ENCODE measurements around the gene SND1. TPM values are rescaled to one million over a fixed set of nuclear protein-coding genes. Genes with fewer than 3 reads are reported as not detected.

The SND1 gene
- polyA plus RNA-seq, 4 donors = 142 to 159 (median 148) TPM

DNA sequence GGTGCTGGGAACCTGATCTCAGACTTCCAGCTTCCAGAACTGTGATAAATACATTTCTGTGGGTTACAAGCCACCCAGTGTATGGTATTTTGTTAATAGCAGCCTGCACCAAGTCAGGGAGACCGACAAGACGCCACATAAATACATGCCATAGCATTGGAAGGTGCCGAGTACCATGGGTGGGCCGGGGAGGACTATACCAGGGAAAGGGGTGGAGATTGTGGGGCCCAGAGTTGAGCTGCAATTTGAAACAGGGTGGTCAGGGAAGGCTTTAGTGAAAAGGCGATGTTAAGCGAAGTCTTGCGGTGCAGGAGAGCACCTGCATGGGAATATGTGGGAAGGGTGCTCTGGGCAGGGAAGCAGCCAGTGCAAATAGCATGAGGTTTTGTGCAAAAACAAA is 468.1 kb downstream of the SND1 start:
- no peak for DNase-seq (ENCODE audit: low read depth in 4 of 4, low spot score in 3 of 4)

DNA sequence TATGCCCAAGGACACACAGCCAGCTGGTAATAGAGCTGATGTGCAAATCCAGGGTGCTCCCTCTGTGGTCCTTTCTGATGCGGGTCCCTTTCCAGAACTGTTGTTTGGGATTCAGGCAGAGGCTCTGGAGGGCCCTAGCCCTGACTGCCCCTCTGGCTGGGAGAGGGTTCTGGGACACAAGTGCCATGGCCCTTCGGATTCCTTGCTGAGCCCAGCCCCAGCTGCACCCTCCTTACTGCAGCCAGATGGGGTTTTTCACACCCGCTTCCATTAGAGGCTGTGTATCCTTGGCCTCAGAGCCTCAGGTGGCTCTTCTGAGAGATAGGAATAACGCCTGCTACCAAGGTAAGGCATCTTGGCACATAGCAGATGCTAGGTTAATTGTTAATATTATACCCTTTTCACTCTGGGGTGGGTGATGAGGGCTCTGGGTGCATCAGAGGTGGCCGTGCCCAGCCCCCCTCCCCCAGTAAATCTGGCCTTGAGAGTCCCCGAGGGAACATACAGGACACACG is 469.0 kb downstream of the SND1 start:
- DNase-seq (ENCODE audit: low read depth in 4 of 4, low spot score in 3 of 4) = no peak

DNA sequence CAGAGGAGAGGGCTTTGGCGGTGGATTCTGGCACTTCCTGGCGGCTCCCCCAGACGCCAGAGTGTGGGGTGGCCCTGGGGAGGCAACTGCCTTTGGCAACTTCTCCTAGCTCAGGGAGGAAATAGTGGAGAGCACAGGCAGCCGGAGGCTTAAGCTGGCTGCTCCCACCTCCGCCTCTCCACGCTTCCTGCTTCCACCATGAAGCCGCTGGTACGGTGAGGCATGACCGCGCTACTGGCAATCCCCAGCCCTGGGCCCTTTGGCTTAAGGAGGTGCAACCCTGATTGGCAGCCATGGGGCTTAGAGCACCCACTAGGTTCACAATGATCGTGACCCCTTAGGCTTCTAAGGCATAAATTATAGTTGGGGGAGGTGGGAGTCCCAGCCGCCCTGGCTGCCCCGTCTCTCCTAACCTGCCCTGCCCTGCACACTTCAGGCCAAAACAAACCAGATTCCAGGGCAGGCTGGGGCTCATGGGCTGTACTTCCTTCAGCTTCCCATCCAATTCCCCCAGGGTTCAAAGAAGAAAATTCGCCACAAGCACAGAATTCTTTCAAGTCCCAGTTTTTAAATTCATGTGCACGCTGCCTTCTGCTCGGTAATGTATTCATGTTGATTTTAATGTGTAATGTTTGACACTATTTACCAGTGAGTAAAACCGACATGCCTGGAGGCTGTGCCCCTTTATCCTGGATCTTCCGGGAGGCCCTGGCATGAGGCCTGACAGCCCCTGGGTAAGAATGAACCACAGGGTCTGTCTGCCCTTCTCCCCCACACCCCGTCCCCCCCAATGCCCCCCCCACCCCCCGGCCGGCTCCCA is 469.9 kb downstream of the SND1 start:
- no peak for DNase-seq (ENCODE audit: low read depth in 4 of 4, low spot score in 3 of 4)

DNA sequence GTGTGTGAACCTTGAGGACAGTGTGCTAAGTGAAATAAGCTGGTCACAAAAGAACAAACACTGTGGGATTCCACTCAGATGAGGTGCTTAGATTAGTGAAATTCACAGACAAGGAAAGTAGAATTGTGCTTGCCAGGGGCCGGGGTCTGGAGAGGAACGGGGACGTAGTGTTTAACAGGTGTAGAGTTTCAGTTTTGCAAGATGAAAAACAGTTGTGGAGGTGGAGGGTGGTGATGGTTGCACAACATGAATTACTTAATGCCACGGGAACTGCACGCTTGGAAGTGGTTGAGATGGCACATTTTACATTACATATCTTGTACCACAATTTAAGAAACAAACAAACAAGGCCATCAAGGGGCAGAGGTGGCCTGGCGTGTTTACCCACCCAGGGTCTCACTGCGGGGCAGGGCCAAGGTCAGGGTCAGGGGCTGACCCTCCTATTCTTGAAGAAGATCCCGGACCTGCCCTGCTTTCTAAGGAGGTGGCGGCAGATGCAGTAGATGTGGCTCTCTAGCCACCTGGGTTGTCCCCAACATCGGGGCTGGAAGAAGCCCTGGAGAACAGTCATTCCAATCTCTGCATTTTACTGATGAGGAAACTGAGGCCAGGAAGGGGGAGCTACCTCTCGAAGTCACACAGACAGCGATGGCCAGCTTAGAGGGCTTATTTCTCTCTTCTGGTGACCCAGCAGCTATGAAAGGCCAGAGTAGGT is 470.7 kb downstream of the SND1 start:
- no peak for DNase-seq (ENCODE audit: low read depth in 4 of 4, low spot score in 3 of 4)

DNA sequence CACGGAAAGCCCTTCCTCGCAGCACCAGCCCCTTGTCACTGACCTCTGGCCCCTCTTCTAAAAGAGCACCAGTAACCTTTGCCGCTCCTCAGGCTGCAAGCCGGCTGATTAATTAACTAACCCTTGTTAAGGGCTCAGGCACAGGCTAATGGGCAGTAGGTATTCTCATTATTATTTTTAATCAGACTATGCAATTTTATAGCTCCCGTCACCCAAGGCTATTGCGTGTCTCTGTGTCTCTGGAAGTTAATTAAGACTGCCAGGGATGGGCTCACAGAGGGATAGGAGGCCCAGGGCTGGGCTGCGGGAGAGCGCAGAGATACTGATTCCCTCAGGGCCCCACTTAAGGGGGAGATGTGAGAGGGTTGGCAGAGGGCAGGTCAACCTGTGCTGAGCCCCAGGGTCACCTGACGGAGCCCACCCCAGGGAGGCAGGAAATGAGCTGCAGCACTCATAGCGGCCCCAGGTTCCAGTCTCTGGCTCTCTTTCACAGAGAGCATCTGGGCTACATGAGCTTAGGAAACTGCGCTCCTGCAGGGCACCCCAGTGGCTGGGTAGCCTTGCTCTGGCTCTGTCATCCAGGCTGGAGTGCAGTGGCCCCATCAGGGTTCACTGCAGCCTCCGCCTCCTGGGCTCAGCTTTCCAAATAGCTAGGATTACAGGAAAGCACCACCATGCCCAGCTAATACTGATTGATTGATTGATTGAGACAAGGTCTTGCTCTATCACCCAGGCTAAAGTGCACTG is 471.5 kb downstream of the SND1 start:
- DNase-seq (ENCODE audit: low read depth in 4 of 4, low spot score in 3 of 4) = no peak

DNA sequence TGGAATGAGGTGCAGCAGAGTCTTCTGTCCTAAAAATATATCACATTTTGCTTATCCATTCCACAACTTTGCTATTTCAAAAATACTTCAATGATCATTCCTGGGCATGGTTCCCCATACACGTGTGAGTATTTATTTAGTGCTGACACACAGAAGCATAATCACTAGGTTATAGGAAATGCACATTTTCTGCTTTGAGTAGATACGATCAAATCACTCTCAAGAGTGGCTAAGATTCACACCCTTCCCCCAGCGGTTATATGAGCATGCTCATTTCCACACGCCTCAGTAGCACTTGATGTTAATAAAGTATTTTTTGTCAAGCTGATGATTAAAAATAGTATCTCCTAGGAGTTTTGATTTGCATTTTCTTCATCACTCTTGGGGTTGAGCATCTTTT is 472.8 kb downstream of the SND1 start:
- no peak for DNase-seq (ENCODE audit: low read depth in 4 of 4, low spot score in 3 of 4)

DNA sequence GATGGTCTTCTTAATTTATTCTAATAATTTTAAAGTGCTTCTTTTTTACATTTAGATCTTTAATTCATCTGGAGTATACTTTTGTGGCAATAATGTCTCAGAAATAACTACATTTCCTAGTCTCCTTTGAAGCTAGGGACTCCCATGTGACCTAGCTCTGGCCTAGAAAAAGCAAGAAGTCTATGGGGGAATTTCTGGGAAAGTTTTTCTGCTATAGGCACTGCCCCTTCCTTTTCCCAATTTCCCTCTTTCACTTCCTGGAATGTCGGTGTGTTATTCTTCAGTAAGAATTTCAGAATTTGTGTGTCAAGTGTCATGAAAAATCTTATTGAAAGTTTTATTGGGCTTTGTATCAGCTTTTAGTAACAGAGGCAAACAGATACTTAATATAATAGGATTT is 473.8 kb downstream of the SND1 start:
- DNase-seq (ENCODE audit: low read depth in 4 of 4, low spot score in 3 of 4) = no peak

DNA sequence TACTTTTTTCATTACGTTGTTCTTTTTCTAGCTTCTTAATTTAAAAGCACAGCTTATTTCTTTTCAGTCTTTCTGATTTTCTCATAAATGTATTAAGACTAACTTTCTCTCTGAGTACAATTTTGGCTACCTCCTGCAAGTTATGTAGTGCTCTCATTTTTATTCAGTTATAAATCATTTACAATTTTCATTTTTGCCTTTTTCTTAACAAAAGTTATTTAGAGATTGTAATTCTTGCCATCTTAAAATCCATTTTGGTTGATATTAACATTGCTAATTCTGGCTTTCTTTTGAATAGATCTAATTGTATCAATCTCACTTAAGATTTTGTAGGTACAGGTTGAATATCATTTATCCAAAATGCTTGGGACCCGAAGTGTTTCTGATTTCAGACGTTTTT is 476.4 kb downstream of the SND1 start:
- no peak for DNase-seq (ENCODE audit: low read depth in 4 of 4, low spot score in 3 of 4)

DNA sequence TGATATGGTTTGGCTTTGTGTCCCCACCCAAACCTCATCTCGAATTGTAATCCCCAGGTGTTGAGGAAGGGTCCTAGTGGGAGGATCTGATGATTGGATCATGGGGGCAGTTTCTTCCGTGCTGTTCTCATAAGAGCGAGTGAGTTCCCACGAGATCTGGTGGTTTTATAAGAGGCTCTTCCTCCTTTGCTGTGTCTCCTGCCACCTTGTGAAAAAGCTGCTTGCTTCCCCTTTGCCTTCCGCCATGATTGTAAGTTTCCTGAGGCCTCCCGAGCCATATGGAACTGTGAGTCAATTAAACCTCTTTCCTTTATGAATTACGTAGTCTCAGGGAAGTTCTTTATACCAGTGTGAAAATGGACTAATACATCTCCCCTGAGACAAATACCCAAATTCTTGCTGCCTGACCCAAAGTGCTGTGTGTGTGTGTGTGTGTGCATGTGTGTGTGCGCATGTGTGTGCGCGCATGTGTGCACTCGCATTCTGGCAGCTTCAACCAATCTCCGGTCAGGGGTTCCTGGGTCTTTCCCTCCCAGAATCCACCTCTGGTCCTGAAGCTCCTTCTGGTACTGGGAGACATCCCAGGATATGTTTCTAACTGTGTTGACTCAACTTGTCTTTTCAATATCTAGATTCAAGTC is 477.4 kb downstream of the SND1 start:
- DNase-seq (ENCODE audit: low read depth in 4 of 4, low spot score in 3 of 4) = no peak

DNA sequence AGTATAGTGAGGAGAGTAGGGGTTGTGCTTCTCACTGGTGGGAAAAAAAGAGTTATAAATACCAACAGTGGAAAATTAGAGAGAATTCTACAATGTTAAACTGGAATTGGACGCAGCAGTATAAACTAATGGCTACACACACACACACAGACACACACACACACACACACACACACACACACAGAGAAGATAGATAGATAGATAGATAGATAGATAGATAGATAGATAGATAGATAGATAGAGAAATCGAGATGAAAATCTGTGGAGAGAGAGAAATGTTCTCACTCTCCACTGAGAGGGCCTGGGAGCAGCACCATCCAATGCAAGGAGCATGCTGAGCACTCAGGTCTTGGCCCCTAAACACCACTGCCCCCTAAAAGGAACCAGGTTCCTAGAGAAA is 479.1 kb downstream of the SND1 start:
- DNase-seq (ENCODE audit: low read depth in 4 of 4, low spot score in 3 of 4) = no peak

DNA sequence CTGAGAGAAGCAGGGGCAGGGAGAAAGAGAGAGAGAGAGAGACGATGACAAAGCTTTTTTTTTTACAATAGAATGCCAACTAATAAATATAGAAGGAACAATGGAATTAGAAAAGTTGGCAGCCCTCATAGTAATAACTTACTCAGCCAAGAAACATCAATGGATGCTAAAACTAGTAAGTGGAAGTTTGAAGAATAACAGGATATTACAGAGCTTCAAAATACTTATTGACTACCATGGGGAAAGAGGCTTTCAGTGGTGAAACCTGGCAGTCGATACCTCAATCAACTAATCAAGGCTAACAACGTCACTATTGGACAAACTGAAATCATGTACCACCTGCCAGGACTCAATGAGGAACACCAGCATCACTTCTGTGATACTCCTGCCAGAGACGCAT is 479.7 kb downstream of the SND1 start:
- DNase-seq (ENCODE audit: low read depth in 4 of 4, low spot score in 3 of 4) = no peak

DNA sequence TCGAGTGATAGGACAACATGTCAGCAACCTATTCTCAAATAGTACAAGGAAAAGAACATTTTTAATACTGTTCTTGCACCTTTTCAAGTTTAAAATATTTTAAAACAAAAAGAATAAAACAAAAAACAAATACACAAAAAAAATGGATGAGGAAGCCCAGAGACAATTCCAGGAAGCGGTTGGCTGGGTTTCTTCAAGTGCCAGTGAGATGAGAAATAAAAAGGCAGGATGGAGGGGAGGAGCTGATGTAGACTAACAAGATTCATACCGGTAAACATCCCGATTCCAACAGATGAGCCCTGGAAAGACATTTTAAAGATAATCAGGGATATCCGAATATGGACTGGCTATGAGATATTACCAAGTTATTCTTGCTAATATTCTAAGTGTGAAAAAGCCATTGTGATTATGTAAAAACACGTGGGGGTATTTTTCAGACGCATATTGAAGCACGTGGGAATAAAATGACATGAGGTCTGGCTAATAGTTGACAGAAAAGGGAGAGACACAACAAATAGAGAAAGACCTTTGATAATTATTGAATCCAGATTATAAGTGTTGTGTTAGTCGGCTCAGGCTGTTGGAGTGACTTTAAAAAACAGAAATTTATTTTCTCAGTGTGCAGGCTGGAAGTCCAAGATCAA is 480.6 kb downstream of the SND1 start:
- no peak for DNase-seq (ENCODE audit: low read depth in 4 of 4, low spot score in 3 of 4)

DNA sequence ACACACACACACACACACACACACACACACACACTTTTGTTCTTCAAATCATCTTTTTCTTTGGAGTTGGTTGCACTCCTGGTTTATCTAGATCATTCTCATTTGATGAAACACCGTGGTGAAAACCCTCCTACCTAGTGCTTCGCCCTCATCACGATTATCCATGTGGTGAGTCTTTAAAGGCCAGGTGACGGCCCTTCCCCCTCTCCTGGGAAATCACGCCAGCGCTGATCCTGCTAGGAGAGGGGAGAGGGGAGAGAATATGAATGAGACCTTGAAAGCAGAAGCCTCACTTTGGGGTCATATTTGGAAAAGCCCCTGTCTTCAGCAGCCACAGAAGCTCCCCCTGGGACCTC is 483.1 kb downstream of the SND1 start:
- no peak for DNase-seq (ENCODE audit: low read depth in 4 of 4, low spot score in 3 of 4)

DNA sequence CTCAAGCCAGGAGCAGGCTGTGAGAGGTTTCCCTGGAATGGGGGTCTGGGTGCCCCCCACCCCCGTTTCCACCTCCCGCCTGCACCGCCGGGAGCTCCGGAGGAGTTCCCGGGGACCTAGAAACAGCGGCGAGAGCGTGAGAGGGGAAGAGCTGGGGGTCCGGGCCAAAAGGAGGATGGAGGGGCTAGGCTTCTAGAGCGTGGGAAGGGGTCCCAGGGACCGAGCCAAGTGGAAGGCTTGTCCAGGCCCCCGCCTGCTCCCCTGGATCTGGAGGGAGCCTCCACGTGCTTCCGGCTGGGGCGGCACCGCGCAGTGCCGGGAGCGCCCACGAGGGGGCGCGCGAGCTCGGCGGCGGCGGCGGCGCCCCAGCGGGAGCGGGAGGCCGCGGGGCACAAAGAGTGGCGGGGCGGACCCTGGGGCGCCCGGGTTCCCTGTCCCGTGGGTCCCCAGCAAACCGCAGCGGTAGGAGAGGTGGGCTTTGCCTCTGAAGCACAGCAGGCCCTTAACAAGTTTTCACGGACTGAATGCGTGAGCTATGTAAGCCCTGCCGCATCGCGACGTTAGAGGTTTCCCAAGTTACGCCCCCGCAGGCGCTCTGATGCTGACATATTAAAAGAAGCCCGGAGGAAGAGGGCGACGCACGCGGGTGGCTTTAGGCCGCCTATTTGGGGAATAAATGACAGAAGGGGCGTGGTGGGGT is 483.7 kb downstream of the SND1 start:
- DNase-seq (ENCODE audit: low read depth in 4 of 4, low spot score in 3 of 4) = no peak

DNA sequence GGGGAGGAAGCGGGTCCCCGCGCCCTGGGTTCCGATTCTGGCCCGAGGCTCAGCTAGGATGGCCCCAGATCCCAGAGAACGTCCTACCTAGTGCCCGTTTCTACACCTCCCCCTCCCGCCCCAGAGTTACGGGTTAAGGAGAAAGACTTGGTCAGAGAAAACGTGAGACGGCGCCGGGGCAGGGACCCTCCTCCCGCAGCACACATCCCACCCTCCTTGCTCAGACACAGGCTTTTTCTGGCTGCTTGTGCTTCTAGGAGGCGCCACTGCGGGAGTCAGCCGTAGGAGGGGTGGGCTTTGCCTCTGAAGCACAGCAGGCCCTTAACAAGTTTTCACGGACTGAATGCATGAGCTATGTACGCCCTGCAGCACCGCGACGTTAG is 484.2 kb downstream of the SND1 start:
- DNase-seq (ENCODE audit: low read depth in 4 of 4, low spot score in 3 of 4) = no peak

DNA sequence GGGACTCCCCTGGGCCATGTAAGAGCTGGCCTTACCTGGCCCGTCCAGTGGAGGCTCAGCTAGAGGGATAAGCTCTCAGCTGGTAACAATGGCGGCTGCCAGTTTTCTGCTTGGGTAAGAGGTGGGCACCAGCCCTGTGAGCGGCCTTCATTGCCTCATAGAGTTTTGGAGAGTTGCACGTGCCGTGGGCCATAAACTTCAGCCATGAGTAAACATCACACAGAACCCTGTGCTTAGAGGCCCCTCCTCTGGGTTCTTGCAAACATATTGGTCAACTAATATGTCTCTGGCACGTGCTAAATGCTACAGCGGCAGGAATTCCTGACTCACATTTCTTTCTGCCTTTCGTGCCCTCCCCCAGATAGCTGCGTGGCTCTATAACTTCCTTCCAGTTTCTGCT is 485.2 kb downstream of the SND1 start:
- no peak for DNase-seq (ENCODE audit: low read depth in 4 of 4, low spot score in 3 of 4)

DNA sequence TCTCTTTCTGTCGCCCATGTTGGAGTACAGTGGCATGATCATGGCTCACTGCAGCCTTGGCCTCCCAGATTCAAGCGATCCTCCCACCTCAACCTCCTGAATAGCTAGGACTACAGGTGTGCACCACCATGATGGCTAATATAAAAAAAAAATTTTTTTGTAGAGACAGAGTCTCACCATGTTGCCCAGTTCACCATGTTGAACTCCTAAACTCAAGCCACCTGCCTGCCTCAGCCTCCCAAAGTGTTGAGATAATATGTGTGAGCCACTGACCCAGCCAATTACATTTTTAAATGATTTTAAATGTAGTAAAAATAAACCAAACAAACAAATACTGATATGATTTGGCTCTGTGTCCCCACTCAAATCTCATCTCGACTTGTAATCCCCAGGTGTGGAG is 487.4 kb downstream of the SND1 start:
- DNase-seq (ENCODE audit: low read depth in 4 of 4, low spot score in 3 of 4) = no peak

DNA sequence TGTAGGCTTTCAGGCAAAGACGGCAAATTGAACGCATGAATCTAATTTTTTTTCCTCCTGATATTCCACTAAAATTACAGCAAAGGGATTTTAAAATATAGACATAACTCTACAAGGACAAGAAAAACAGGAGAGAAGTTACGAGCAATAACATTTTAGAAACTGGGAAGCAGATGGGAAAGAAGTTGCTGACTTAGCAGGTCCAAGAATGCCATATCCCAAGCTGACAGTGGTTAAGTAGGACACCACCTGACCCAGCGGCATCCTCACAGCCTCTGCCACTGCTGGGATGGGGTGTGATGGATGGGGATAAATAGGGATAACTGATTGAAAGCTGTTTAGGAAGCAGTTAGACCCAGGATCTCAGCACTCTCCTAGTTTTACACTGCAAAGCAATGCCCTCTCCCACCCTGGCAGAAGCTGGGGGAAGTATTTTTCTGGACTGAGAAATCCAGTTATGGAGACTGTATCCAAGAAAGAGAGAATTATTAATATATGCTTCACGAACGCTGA is 489.7 kb downstream of the SND1 start:
- DNase-seq (ENCODE audit: low read depth in 4 of 4, low spot score in 3 of 4) = no peak

Data from right renal pelvis (tissue), 4 donors.